GM19372 (cell line): ENCODE results near the gene UGGT1.

ENCODE experiments used
- ATAC-seq: cut with Tn5 transposase; IDR thresholded peaks from one replicate; pipeline ENCODE4 v1.9.1; 2021; ENCODE audit warnings: mild to moderate bottlenecking, low read depth, moderate library complexity; ENCODE audit not compliant: unreplicated experiment

Gene UGGT1

GRCh38 chr2:128215897-128216642 is 125.1 kb downstream of the UGGT1 start:
- no peak for ATAC-seq

GRCh38 chr2:128217671-128218070 is 126.7 kb downstream of the UGGT1 start:
- ATAC-seq, result no peak

- no peak for ATAC-seq
Observed at GRCh38 chr2:128219891-128220290, 128.9 kb downstream of the UGGT1 start.

- ATAC-seq, result no peak
Observed at GRCh38 chr2:128227862-128228261, 136.9 kb downstream of the UGGT1 start.

- ATAC-seq, result no peak
Observed at GRCh38 chr2:128228894-128229293, 137.9 kb downstream of the UGGT1 start.

- peak; percentile 99 for ATAC-seq
Observed at GRCh38 chr2:128232965-128233789, 142.2 kb downstream of the UGGT1 start.

GRCh38 chr2:128233790-128234395 is 142.9 kb downstream of the UGGT1 start:
- no peak for ATAC-seq

GRCh38 chr2:128234613-128235012 is 143.6 kb downstream of the UGGT1 start:
- ATAC-seq, result no peak

GRCh38 chr2:128235581-128235980 is 144.6 kb downstream of the UGGT1 start:
- ATAC-seq, result no peak

GRCh38 chr2:128236491-128237035 is 145.6 kb downstream of the UGGT1 start:
- no peak for ATAC-seq

- ATAC-seq, result no peak
Observed at GRCh38 chr2:128237081-128237534, 146.1 kb downstream of the UGGT1 start.

- no peak for ATAC-seq
Observed at GRCh38 chr2:128237911-128238697, 147.1 kb downstream of the UGGT1 start.

- no peak for ATAC-seq
Observed at GRCh38 chr2:128241896-128242295, 150.9 kb downstream of the UGGT1 start.
